Islet precursor cell (in vitro differentiated cells): Measurements from ENCODE around the gene FOXA2.
"Not testable (repeated sequence)": the region's sequence is repeated elsewhere in the genome, so short reads cannot be mapped to it uniquely, and the experiment has no call there.

Source experiments
- DNase-seq: peaks from one replicate; pipeline ENCODE4 v3.0.0-alpha.2; 2018

Gene FOXA2

DNA sequence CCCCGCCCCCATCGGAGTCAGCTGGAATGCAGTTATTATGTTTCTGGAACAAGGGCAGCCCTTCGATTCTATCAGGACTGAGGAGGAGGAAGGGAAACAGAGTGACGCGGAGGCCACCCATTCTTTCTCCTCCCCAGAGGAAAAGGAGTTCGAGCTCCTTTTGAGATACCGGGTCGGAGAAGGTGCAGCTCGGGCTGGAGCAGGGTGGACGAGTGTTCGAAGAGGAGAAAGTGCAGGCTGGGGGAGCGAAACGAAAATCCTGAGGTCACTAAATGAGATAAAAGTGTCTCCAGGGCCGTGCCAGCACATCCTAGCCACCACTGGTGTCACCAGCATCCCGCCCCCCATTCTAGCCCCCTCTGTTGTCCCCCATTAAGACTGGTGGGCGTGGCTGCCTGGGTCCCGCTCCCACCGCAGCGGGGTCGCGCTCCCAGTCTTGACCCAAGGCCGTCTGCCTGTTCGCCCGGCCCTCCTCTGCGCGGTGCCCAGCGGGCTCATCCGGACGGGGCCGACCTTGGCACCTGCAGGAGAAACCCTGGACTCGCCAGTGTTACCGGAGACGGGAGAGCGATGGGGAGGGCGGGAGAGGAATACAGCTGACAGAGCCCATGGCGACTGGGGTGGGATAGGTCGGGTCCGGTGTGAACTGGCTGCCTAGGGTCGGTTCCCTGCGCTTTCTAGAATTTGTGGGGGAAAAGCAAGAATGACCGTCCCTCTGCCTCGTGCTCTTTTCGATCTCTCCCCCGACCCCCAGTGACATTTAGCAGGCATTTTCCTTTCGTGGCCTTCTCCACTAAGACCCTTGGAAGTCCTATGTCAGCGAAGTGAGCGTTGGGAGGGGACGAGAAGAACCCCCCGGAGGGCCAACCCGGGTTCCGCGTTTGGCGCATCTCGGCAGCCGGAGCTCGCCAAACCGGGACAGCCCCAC is 16.2 kb downstream of the FOXA2 start:
- no peak for DNase-seq

DNA sequence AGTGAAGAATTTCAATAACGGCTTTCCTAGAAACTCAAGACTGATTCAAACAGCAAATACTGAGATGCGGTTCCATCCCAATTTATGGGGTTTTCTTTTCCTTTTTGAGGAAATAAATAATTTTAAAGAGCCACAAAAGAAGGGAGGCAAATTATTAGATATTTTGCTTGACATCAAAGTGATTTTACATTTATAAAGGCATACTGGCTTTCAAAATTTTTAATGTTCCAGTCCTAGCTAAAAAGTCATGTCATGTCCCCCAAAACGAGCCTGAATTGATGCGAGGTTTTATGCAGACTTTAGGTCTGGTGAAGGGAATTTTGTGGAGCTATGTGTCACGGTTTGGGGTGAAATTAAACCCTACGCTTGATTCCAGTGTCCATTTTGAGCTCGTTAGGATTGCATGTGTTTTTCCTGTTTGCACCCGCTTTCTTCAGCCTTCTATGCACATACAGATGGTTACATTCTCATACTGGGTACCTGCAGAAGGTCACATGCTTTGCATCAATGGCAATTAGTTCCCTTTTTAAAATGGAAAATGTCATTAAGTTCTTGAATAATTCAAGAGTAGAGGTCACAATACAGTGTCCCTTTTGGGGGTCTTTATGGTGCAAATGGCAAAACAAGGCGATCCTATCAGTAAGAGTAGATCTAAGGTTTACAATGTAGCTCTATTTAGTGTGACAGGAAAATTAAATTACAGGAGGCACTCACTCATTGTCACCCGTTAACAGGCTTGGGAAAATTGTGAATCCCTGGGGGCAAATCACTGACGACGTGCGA is 17.3 kb downstream of the FOXA2 start:
- no peak for DNase-seq

DNA sequence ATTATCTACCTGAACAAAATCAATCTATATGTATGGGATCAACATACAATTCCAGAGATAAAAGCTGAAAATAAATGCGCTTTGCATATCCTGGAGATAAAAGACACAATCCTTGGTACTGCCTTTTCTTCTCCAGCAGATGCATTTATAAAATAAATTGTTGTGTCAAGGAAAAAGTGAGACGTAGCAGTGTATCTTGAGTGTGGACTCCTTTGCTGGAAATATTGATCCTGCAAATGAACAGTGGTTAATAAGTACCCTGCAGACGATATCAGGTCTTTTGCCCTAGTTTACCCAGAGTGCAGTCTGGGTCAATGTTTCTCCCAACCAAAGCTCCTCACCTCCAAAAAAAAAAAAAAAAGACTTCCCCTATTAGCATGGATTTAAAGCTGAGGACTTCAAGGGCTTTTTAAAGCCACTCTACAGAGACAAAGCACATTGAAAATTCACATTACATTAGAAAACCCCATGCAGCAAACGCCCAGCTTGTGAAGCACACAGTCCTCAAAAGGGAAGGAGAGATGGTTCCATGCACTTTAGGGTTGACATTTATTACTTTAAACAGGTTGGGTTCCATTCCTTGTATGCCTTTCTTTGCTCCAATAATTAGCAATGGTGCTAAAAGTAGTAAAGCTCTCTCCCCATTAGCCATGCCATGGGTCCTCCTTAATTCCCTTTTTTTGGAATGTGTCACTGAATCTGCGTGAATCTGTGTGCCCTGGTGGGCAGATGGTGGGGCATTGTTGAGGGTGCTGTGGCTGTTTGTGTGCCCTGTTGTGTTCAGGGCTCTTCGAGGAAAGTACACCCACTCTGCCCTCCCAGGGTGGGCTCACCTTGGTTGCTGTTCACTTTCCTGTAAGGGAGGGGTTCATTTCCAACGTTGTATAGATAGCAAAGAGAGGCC is 21.1 kb downstream of the FOXA2 start:
- DNase-seq, result no peak

DNA sequence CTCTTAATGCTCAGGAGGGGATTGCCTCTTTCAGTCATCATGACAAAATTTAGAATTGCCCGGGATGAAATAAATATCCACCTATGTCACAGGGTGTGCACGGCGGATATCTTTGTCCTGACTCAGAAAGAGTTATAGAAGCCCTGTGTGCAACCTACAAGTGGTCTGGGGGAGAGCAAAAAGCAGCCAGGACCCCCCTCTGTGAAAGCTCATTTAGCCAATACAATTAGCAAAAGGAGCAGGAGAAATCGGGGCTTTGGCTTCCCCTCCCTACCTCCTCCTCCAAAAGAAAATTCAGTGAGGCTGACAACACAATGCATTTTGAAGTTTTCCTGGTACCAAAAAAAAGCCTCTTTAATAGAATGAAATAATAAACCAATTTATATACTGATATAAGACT is 21.8 kb downstream of the FOXA2 start:
- DNase-seq, result no peak

DNA sequence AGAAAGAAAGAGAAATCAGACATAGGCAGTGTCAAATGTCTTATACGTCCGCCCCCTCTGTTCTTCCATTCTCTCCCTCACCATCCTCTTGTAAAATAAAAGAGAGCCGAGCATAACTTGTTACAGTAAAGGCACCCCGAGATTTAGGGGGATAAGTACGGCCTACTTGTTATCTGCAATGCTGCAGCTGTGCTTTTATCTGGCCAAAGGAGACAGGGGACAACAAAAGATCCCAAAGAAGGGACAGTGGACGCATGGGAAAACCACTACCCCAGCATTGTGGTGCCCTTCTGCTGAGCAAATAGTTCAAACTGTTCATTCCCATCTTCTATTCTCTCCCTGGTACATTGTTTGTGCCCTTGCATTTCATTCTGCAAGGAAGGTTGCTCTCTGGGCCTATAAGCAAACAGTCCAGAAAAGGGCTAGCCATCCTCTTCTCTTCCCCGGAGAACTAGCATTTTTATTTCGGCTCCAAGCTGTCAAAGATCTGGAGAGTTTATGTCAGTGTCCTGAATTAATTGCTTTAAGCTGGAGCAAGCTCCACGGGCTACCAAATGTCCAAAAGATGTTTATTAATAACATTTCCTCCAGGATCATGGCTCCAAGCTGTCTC is 22.3 kb downstream of the FOXA2 start:
- no peak for DNase-seq

DNA sequence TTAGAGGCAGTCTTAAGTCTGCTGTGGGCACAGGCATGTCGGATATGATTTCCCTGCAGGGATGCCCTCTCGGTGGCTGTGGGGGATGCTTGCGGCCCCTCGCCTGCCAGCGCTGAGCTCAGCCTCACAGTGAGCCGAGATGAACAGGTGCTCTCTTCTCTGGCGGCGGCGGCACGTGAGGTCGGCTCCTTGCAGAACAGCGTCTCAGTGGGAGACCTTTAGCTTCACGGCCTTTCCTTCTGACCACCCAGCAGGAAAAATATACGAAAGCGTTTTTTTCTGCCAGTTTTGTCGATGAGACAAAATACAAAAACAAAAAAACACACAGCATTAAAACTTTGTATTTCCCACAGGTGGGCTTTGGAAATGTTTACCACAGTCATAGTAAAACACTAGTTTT is 23.6 kb downstream of the FOXA2 start:
- no peak for DNase-seq

DNA sequence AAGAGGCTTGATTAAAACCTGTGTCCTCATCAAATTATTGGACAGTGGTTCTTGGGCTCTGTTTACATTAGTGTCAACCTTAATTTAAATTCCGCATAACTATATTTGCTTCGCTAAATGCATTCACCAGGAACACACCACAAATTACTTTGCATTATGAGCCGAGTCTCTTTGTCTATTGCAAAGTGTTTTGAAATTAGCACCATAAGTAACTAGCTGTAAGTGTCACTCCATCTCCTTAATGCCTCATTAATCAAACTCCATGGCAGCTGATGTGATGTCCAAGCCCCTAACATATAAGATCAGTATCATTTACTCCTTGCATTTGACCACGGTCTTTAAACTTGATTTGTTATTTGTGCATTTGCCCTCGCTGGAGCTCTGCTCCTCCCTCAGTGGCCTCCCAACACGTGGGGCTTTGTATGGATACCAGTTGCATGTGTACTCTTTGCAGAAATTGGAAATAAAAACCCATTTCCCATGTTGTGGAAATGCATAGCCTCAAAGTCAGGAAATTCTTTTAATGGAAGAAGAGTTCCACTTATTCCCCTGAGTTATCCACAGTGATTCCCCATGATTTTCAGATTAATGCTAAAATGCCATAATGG is 24.6 kb downstream of the FOXA2 start:
- DNase-seq, result no peak

DNA sequence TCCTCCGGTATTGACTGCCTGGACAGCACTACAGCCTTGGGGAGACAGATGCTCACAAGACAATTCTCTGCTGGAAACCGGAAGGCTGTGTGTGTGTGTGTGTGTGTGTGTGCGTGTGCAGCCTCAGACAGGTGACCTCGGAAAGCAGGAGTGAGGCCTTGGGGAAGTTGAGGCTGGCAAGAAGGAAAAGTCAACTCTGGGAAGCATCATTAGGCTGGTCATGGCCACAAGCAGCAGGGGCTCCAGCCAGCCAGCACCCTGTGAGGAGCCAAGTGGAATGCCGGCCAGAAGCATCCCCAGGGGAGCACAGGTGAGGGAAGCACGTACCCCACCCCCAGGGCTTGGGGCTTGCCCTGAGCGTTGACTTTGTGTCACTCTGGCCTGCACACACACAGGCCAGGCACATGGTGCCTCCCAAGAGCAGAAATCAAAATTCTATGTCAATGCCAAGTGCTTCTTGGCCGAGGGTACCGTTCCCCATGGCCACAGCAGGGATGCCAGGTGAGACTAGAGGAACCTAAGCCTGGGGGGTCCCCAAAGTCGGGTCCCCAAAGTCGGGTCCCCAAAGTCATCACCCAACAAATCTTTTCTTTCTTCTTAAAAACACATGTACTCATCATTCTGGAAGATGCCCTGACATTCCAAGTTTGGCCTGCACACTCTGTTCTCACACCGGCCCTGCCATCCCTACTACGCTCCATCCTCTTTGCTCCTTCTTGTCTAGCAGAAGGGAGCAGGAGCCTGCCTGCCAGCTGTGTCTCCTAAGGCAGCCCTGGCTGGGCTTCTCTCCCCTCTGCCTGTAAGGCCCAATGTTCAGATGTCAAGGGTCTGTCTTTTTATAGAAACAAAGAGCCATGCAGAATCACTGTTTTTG is 26.7 kb downstream of the FOXA2 start:
- DNase-seq, result no peak

DNA sequence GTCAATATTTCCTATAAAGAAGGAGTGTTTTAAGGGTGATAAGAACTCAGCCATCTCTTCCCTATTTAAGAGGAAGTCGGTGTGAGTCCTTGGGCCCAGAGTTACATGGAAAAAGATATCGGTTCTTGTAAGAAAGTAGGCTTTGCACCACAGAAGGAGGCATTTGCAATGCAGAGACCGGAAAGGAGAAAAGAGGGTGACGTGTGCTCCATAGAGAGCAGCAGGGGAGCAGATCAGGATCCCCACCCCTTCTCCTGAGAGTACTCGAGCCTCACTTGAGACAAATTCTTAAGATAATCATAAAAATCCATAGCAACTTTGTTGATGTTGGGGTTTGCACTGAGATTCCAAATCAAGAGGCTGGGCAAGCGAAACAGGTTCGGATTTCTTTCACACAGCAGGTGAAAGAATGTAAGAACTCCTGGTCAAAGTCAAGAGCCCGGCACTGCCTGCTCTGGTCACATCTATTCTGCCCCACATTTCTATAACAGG is 27.8 kb downstream of the FOXA2 start:
- DNase-seq, result no peak

DNA sequence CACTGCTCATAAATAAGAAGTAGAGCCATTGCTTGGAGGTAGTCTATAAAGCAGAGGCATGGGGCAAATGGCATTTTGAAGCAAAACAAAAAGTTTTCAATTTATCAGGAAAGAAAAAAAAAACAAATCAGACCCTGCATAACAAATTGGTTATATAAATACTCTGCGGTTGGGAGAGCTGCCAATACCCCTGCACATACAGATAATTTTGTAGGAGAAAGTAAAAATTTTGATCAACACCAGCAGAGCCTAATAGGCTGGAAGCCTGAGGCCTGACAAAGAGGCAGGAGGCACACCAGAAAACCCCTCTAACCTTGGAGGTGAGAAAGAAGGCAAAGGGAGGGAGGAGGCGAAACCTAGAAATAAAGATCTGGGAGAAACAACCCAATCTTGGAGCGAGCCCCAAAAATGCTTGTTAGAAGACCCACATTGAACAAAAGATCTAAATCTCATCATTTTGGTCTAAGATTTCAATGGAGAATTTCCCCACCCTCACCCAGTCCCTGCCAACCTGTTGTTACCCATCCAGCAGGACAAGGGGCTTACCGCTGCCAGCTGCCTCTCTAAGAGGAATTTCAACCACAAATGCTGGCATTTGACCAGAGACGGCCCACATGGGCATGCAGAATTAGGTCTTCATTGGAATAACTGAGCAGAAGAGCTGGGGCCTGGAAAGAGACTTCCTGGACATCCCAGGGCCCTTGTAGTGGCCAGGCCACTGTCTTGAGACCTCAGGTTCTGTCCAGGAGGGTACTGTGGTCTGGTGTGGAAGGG is 28.4 kb downstream of the FOXA2 start:
- no peak for DNase-seq

DNA sequence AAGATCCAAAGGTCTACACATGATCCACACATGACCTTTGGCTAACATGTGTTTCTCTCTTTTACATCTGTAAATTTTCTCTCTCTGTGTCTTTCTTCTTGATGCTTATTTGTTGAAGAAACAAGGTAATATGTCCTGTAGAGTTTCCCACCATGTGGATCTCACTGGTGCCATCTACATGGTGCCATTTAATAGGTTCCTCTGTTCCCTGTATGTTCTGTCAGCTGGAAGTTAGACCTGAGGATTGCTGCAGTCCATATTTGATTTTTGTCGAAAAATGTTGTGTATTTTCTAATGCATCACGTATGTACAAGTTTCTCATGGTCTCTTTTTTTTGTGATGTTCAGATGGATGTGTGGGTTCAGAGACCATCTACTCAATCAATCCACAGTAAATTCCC is 30.0 kb downstream of the FOXA2 start:
- no peak for DNase-seq

DNA sequence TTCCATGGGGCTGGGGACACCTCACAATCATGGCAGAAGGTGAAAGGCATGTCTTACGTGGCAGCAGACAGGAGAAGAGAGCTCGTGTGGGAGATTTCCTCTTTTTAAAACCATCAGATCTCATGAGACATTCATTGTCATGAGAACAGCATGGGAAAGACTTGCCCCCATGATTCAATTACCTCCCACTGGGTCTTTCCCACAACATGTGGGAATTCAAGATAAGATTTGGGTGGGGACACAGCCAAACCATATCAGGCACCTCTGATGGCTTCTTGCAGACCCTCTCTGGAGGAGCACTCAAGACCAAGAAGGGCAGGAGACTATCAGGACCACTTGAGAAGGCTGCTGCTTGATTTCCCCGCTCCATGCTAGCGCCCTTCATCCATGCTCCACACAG is 33.9 kb downstream of the FOXA2 start:
- DNase-seq, result not testable (repeated sequence)

DNA sequence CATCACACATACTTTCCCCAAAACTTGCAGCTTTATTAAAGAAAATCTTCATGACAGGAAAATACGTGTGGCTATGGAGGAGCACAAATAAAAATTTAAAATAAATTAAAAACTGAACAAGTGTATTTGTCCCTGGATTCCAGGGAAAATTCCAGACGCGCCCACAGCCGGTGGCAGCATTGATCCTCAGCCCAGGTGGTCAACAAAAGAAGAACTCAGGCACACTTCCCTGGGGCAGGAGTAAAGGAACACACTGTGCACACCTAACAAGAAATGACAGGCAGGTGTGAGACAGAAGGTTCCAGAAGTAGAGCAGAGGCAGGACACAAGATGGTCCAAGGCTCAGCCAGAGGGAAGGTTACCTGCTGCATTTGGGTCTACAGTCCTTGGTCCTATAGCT is 36.3 kb downstream of the FOXA2 start:
- DNase-seq, result no peak

DNA sequence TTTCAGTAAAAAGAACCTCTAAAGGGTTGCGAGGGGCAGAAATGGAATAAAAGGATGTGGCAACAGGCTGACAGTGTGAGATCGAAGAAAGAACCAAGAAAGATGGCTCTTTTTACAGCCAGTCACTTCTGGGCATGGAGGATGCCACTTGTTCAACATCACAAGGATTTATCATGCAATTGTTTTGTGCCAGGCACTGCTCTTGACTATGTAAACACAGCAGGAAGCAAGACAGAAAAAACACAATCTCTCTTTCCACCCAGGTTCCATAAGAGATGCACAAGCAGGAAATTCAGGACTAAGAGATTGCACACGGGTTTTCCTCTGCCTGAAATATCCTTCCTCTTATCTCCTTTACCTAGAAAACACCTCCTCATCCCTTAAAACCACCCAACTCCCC is 38.0 kb downstream of the FOXA2 start:
- no peak for DNase-seq

DNA sequence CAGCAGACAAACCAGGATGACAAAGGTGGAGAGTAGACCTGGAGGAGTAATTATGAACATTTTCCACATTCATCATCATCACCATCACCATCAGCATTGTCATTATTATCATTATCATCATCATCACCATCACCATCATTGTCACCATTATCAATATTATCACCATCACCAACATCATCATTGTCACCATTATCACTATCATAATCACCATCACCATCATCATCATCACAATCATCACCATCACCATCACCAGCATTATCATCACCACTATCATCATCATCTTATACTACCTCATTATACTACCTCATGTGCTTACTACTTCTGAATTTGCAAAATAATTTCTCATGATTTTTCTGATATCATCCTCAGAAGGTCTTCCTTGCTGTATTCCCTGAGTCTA is 39.3 kb downstream of the FOXA2 start:
- no peak for DNase-seq

DNA sequence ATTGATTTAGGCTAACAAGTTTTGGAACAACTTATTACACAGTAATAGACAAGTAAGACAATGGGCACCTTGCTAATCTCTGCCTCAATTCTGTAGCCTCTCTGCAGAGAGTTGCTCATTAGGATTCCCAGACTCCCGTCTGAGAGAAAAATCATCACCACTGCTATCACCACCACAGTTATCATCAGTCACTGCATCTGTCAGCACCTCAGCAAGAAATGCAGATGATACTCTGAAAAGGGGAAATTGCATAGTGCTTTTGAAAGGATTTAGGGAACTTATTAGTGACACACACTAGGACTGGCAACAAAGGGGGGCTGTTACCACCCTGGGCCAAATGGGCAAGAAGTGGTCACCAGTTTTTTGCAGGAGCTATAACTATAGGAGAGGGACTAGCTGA is 39.9 kb downstream of the FOXA2 start:
- DNase-seq, result no peak

DNA sequence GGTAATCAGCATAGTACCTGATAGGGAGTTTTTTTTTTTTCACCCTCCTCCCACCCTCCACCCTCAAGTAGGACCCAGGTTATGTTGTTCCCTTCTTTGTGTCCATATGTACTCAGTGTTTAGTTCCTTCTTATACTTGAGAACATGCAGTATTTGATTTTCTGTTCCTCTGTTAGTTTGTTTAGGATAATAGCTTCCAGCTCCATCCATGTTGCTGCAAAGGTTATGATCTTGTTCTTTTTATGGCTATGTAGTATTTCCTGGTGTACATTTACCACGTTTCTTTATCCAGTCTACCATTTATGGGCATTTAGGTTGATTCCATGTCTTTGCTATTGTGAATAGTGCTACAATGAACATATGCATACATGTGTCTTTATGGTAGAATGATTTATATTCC is 41.9 kb downstream of the FOXA2 start:
- no peak for DNase-seq

DNA sequence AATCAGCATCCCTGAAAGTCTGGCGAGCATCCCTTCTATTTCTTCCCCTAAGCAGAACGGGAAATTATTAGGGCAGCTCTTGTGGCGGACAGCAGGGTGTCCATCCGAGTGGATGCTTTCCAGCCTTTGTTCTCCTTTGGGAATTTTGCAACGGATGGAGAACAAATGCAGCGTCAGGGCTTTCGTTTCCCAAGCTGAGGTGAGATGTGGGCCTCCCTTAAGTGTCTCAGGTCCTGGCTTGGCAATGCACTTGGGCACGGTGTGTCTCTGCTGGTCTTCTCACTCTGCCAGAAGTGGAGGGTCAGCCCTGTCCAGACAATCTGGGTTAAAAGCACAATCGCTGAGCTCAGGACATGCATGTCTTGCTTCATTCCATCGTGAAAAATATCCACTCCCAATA is 43.5 kb downstream of the FOXA2 start:
- DNase-seq, result no peak

DNA sequence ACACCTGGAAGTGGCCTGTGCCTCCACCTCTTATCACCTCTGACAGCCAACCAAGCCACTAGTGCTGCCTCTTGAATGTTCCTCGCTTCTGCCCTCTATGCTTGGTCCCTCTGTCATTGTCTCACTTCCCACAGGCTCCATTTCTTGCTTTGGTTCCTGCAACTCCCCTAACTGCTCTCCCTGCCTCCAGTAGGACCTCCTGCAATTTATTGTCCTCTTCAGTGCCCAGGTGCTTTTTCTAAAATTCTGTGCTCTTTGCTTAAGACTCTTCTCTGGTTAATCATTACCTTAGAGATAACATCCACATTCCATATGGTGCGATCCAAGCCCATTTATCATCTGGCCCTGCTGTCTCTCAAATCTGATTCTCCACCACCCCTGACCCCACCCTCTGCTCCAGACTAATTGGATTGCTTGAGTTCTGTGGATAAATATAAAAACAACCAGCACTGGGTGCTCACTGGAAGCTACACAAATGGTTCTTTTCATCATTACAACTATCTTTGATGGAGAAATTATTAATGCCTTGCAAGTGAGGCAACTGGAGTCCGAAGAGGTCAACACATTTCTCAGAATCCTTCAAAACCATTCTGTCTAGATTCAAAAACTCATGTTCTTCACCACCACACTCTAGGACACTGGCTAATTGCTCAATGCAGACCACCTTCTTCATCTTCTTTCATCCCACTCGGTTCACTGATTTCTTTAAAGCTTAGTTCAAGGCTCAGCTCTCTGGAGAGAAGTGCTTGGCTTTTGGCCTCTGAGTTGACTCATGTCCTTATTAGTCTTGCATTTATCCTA is 47.2 kb downstream of the FOXA2 start:
- no peak for DNase-seq
